Measurements from ENCODE around the gene WFDC11.

Gene WFDC11

DNA sequence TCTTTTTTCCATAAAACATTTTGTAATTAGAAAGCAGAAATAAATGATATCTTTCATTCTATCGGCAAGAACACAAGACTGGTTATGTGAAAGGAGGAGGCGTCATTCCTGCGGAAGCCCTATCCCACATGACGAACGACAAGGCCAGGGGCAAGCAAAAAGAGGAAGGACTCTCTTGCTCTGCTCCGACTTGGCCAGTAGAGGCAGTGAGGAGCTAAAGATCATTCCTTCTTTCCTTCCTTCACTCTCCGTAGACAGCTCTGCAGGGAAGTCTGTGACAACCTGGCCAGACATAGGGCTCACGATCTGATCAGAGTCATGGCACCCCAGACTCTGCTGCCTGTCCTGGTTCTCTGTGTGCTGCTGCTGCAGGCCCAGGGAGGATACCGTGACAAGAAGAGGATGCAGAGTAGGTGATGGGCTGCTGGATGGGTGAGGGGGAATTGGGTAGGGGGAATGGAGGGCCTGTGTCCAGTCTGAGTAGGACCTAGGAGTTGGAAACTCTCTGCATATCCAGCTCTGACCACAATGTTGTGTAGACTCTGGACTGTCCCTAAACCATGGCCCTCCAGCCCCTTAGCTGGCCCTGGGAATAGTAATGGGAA lies 40.4 kb downstream of the WFDC11 start, which contains the start of gene WFDC10A:
Gene WFDC10A, plus strand, starts transcription at position 244 of the 605 bp plus-strand sequence. Its CDS starts 75 bp downstream, at position 319.
- in situ Hi-C loops (cut with MboI; ENCODE audit: low sequenced_read_pairs): no loop called here

DNA sequence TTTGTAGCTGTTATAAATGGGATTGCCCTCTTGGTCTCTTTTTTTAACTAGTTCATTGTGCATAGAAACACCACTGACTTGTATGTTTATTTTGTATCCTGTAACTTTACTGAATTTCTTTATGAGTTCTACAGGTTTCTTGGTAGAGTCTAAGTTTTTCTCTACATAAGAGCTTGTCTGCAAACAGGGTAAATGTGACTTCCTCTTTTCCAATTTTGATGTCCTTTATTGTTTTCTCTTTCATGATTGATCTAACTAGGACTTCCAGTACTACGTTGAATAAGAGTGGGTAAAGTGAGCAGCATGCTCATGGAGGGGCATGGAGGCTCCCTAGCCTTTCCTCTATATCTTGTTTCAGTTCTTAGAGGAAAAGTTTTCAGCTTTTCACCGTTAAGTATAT lies 43.5 kb downstream of the WFDC11 start:
- in situ Hi-C loops (cut with MboI; ENCODE audit: low sequenced_read_pairs): no loop called here

DNA sequence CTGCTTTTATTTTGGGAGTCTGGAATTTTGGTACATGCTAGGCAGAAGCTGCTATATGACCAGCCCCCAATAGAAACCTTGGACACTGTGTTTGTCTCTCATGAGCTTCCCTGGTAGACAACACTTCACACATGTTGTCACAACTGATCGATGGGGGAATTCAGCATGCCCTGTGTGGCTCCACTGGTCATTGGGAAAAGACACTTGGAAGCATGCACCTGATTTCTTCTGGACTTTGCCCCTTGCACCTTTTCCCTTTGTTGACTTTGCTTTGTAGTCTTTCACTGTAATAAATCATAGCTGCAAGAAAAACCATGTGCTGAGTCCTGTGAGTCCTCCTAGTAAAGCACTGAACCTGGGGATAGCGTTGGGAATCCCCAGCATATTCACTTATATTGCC lies 48.4 kb downstream of the WFDC11 start:
- in situ Hi-C loops (cut with MboI; ENCODE audit: low sequenced_read_pairs): no loop called here

DNA sequence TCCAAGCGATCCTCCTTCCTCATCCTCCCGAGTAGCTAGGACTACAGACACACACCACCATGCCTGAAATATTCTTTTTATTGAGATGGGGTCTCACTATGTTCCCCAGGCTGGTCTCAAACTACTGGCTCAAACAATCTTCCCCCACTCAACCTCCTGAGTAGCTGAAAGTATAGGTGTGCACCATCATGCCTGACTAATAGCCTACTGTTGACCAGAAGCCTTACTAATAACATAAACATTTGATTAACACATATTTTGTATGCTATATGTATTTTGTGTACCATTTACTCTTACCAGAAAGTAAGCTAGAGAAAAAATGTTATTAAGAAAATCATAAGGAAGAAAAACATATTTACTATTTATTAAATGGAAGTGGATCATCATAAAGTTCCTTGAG lies 52.4 kb downstream of the WFDC11 start:
- in situ Hi-C loops (cut with MboI; ENCODE audit: low sequenced_read_pairs): no loop called here

DNA sequence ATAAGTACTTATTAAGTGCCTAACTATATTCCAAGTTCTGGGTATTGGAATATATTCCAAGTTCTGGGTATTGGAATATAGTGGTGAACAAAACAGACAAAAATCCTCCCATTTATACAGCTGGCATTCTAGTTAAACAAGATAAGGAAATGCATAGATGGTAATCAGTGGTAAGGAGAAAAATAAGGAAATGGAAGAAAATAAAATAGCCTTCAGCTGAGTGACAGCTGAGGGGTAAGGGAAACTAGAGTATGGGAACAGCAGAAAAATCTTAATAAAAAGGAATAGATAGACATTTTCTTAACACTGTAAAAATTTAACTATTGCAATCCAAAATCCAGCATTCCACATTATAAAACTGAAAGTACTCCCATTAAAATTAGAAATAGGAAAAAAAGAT lies 57.7 kb downstream of the WFDC11 start:
- in situ Hi-C loops (cut with MboI; ENCODE audit: low sequenced_read_pairs): no loop called here

DNA sequence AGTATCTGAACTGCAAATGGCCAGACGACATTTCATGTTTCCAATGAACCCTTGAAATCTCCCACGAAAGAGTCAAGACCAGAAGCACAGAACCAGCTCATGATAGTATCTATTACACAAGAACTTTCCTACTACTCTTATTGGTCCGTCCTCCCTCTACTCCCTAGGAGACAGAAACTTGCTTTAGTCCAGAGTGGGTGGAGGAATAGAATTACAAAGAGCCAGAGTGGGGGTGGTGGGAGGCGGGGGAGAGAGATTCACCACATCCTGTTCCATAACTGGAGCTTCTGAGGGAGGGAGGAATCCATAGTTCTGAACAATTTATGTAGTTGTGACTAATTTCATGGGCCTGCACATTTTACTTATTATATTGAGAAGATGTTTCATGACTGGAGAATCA lies 59.0 kb downstream of the WFDC11 start:
- in situ Hi-C loops (cut with MboI; ENCODE audit: low sequenced_read_pairs): no loop called here

DNA sequence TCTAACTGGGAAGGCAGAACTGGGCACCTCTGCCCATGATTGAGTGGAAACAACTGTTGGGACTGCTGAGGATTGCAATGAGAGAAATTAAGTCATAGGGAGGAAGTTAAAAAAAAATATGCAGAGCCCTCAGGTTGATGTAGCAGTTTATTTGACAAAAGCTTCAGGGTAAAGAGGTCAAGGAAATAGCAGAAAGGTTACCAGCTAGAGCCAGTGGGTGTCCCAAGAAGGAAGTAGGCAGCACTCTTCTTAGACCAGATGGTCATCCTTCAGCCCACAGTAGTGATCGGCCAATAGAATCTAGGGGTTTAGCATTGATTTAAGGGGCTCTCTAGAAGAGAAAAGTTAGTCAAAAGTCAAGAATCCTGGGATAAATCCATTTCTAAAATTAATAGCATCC lies 62.2 kb downstream of the WFDC11 start:
- in situ Hi-C loops (cut with MboI; ENCODE audit: low sequenced_read_pairs): no loop called here

Data from hTERT RPE-1 (cell line).